Cardiac septum (tissue), 1 donor: ENCODE measurements around the gene ZNF619. TPM values are rescaled to one million over a fixed set of nuclear protein-coding genes. Genes with fewer than 3 reads are reported as not detected.
"Not testable (repeated sequence)": the region's sequence is repeated elsewhere in the genome, so short reads cannot be mapped to it uniquely, and the experiment has no call there.

ENCODE experiments used
- DNase-seq: peaks from one replicate; pipeline ENCODE4 v3.0.0-alpha.2; 2020; ENCODE audit warnings: low spot score
- intact Hi-C: fragments of 100-400 bp; cut with DNase I; formaldehyde crosslinking; loops from one replicate; pipeline ENCODE4 v1.14.0; 2022
- long read RNA-seq: library from polyadenylated mRNA; unstranded; transcript quantifications from one replicate; pipeline ENCODE4 v2.0.0, GENCODE V29; 2021
- total RNA-seq: library from RNA; stranded (reverse); fragmentation: NEBNext Ultra II Directional; extraction: Animal tissue kit (Norgen Biotek cat#: 25700); gene quantifications from one replicate; pipeline ENCODE4 v1.2.1, GENCODE V29; 2021
- donor health status: DM: no; HTN: no; CAD: no.

ZNF619 gene
- 3.6 TPM for total RNA-seq
- long read RNA-seq = 0 reads

DNA sequence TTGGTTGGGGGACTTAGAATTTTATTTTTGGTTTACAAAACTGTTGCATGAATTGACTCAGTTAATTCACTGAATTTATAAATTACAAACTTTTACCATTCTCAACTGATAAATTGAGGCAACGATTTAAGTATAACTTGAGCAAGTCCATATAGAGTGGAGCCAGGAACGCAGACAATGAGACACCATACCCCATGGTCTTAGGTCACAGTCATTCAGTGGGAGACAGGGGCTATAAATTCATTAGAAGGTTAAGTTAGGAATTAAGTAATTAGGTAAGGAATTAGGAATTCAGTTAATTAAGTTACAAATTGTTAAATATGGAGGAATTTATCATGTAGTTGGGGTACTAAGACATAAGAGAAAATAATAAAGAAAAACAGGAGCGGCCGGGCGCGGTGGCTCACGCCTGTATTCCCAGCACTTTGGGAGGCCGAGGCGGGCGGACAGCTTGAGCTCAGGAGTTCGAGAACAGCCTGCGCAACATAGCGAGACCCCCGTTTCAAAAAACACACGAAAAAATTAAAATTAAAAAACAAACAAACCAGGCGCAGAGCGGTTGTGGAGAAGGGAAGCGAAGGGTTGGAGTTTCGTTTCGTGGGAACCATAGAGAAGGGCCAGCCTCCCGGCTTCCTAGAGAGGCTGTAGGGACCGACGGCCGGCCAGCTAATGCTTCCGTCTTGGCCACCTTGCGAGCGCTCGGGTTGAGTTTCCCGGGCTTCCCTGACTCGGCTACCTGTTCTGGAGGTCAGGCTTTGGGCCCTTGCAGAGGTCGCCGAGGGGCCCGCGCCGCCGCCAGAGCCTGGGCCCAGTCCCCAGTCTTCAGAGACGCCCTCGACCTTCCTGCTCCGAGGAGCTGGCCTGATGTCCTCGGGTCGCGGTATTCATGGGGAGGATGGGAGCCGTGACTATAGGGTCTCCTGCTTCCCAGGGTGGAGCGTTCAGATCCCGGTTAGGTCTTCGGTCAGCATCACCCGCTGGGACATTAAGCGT, at the start of gene ZNF619:
TSS of gene ZNF619 (plus strand) at position 645 of the 993 bp plus-strand sequence. CDS start 858 bp downstream, outside the sequence.
- intact Hi-C loops = loop anchor here (1.0 to 2.0 kb wide), 2 partner anchors 29 to 48 kb away; partner anchors contain the start of gene ZNF621
- DNase-seq = peak; percentile 92

DNA sequence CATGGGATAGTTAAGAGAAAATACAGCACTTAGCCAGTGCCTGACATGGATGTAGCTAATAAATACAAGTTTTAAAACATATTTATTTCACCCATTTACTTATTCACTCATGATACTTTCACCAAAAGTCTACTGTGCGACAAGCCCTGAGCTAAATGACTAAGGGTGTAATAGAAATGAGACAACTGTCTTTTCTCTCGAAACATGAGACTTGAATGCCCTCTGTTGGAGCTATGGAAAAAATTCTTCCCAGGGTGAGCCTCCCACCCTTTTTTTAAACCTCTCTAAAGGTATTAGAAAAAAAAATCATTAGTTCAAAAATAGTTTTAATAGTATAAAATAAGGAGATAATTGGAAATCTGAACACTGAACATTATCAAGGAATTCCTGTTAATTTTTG, 44.1 kb upstream of the ZNF619 start:
- intact Hi-C loops = no loop called here
- no peak for DNase-seq

DNA sequence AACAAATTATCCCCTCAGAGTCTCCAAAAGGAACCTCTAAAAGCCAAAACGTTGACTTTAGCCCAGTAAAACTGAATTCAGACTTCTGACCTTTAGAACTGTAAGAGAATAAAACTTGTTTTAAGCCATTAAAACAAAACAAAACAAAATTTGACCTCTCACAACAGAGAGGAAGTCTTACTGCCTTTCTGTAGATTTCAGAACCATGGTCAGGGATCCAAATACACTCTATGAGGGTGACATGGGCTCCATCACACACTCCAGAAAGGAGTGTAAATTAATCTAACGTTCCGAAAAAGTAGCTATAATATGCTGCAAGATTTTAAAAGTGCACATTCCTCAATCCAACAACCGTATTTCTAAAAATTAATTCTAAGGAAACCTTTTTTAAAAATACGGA, 39.0 kb upstream of the ZNF619 start:
- no peak for DNase-seq
- intact Hi-C loops = no loop called here

DNA sequence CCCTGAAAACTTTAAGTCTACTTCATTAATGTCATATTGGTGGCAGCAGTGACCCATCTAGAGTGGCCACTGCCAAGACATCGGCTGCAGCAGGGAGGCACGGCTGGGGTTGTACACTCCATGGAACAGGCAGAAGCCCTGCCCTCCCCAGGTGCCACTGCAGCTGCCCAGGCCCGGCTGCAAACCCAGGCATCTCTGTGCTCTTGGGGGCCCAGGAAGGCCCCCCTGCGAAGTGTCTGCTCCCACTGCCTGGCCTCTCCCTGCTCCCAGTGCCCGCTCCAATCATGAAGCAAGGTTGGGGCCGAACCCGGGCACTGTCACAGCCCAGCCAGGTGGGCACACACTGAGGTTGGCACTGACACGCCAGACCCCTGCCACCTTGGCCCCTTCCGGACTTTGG, 31.9 kb upstream of the ZNF619 start:
- intact Hi-C loops = no loop called here
- DNase-seq = no peak

DNA sequence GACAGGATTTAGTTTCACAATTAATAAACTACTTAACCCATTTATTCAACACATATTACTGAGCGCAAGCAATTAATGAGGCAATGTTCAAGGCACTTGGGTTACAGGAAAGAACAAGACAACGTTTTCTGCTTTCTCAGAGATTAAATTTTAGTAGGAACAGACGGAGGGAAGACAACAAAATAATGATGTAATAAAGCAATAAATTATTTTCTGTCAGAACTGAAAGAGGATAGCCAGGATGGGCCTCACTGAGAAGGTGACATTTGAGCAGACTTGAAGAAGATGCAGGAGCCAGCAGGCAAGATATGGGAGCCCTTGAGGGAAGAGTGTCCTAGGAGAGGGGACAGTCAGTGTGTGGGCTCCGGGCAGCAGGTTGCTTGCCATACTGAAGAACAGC, 31.0 kb upstream of the ZNF619 start:
- intact Hi-C loops = no loop called here
- DNase-seq = no peak

DNA sequence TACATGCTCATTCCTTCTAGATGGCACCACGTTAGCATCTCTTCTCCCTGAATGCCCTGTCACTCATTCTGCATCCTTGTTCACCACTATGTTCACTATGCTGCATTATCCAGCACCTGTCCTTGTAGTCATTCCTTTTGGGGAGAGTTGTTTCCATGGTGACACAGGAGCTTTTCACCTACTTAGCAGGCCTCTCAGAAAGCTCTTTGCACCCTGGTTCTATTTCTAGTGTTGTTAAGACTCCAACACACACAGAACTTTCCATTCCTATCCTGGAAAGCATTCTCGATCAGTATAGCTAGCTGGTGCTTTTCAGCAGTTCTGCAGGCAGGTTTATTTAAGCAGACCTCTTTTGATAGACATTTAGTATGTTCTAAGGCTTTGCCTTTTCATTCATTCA, 26.5 kb upstream of the ZNF619 start:
- intact Hi-C loops = loop anchor here (5.0 kb wide), 1 partner anchor 57 kb away; the partner anchor contains the start of gene ZNF620
- no peak for DNase-seq

DNA sequence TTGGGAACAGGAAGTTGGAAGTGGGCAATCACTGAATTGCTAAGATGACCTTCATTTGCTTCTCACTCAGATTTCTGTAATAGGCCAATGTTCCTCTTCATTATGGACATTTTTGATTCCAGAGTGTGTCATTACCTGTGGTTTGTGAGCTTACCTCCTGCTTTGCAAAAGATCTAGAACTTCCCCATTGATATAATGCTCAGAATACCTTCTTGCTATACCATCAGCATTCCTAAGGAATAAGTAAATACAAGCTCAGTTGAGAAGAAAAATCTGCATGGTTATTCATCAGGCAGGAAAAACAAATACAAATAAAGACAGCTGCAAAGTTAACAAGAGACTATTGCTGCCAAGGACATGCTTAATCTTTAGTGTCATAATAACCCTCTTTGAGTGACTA, 25.4 kb upstream of the ZNF619 start:
- intact Hi-C loops = loop anchor here (5.0 kb wide), 1 partner anchor 56 kb away; the partner anchor contains the start of gene ZNF620
- no peak for DNase-seq

DNA sequence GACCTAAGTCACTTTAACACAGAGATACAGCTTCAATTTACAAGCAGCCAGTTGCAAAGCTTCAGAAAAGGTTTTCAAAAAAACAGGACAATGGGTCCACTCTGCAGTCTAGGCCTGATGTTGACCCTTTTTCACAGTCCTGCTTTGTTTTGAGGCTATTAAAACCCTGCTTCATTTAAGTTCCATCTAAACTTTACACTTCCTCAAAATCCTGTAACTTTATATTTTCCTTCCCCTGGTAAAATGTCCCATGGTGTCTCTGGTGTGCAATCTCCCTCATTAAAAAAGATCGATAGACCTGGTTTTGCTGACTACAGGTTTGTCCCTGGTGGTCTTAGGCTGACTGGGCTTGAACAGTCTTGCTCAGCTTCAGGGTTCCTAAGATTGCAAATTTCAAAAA, 24.9 kb upstream of the ZNF619 start:
- intact Hi-C loops = loop anchor here (5.0 kb wide), 1 partner anchor 55 kb away; the partner anchor contains the start of gene ZNF620
- DNase-seq = no peak

DNA sequence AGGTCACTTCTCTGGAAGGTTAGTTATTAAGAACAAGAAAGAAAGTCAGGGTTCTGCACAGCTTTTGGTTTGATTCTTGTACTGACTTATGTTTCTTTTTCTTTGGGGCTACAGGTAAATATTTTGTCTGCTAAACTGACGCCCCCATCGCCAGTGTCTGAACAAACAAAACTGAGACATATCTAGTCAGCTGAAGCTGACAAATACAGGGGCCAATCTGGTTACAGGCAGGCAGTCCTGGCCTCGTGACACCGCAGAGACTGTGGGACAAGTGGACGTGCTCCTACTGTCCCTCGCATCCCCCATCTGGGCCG, 24.4 kb upstream of the ZNF619 start:
- intact Hi-C loops = loop anchor here (5.0 kb wide), 1 partner anchor 55 kb away; the partner anchor contains the start of gene ZNF620

DNA sequence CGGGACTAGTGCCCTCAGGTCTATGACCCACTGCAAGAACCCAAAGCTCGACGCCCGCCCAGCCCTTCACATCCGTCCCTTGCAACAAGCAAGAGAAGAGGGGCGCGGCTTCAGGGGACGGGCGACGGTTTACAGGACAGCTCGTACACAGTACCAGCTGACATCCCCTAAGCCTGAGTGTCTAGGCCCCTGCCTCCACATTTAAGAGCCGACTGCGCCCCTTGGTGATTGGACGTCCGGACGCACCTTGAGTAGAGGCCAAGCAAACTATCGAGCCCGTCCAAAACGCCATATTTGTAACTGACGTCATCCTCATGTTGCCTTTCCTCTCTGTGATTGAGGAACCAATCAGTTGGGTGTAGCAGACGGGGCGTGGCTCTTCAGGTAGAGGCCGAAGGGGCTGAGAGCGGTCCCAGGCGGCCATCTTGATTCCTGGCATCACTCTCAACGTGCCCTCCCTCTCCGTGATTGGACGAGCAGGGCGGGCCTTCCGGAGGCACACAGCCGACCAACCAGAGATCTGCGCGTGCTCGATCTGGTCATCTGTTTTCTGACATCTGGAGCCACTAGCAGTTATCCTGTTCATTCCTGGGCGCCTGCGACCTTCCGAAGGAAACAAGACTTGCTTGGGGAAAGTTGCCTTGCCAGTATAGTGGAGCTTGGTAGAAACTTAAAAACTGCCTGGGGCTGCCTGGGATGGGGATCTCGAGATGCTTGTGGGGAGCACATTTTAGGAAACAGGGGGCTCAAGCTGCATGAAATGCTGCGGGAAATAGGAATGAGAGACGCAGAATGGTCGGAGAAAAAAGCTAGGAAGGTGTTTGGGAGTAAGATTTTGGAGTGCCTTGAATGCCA, 23.8 kb upstream of the ZNF619 start:
- peak; percentile 99 for DNase-seq
- intact Hi-C loops = loop anchor here (1.0 to 5.0 kb wide), 2 partner anchors 54 to 126 kb away; partner anchors contain the start of gene ZNF620

More for the DNA sequence above, 24.4 kb upstream of the ZNF619 start:
- no peak for DNase-seq

DNA sequence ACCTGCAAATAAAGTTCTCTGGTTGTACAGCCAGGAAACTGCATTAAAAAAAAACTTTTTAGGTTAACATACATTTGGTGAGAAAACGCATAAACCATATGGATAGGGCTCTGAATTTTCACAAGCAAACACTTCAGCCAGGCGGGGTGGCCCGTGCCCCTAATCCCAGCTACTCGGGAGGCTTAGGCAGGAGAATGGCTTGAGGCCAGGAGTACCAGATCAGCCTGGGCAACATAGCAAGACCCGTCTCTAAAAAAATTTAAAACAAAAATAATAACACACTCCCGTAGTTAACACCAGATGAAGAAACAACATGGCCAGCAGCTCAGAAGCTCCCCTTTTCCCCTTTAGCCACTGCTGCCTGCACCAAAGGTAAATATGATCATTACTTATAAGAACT, 23.0 kb upstream of the ZNF619 start:
- DNase-seq = no peak
- intact Hi-C loops = loop anchor here (1.0 to 5.0 kb wide), 2 partner anchors 53 to 127 kb away; partner anchors contain the start of gene ZNF620

DNA sequence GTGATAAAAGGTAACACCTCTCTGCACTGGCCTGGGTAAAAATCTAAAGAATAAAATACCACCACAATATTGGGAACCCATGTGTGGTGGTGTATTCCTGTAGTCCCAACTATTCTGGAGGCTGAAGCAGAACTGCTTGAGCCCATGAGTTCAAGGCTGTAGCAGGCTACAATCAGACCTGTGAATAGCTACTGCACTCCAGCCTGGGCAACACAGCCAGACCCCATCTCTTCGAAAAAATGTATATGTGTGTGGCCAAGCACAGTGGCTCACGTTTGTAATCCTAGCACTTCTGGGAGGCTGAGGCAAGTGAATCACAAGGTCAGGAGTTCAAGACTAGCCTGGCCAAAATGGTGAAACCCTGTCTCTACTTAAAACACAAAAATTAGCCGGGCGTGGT, 21.6 kb upstream of the ZNF619 start:
- no peak for DNase-seq
- intact Hi-C loops = loop anchor here (5.0 kb wide), 1 partner anchor 143 kb away; no protein-coding TSS in a partner anchor

DNA sequence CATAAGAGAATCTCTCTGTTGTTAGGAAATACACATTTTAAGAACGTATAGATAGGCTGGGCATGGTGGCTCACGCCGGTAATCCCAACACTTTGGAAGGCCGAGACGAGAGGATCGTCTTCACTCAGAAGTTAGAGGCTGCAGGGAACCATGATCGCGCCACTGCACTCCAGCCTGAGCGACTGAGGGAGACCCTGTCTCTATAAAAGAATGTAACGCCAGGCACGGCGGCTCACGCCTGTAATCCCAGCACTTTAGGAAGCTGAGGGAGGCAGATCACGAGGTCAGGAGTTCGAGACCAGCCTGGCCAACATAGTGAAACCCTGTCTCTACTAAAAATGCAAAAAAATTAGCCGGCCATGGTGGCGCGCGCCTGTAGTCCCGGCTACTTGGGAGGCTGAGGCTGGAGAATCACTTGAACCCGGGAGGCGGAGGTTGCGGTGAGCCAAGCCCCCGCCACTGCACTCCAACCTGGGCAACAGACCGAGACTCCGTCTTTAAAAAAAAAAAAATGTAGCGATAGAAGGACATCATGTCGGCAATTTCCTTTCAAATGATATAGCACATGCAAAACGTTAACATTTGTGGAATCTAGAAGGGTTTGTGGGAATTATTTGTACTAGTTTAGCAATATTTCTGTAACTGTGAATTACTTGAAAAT, 20.5 kb upstream of the ZNF619 start:
- intact Hi-C loops = loop anchor here (2.0 to 5.0 kb wide), 2 partner anchors 68 to 144 kb away; partner anchors contain the start of gene ZNF621
- no peak for DNase-seq

DNA sequence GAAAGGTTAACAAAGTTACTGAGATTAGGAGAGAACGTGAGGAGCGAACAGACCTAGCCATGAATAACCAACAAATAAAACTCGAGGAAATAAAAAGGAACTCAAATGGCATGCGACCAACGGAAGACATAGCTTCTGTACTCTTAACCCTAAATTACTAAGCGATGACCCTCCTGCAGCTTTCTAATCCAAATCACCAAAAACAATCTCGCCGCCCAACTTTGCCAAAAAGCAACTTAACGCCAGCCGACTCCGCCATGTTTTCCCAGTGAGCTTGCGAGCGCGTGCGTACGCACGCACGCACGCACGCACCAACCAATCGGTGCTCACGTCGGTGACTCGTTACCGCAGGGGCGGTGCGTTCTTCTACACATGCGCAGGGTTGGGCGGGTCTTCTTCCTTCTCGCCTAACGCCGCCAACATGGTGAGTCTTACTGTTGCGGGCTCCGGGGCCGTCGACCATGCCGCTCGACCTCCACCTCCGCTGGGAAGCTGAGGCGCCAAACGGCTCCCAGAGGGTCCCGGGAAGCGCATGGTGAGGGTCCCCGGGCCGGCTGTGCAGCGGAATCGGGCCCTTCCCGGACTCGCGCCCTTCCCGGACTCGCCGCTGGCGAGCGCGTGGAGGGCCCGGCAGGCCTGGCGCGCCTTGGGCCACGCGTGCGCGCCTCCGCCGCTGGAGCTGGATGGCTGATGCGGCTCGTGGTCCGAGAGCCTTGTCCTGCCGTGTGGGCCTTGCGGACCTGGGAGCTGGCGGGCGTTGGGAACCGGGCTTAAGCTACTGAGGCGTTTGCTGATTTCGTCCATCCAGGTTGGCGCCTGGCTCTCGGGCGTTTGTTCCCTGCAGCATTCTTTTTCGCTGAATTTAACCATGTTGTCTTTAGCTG, 19.7 kb upstream of the ZNF619 start, which contains the start of gene RPL14:
TSS of gene RPL14 (plus strand) at position 400 of the 884 bp plus-strand sequence. CDS start at position 533, 133 bp downstream.
- peak; percentile 98 for DNase-seq
- intact Hi-C loops = loop anchor here (2.0 to 5.0 kb wide), 2 partner anchors 68 to 145 kb away; partner anchors contain the start of gene ZNF621

DNA sequence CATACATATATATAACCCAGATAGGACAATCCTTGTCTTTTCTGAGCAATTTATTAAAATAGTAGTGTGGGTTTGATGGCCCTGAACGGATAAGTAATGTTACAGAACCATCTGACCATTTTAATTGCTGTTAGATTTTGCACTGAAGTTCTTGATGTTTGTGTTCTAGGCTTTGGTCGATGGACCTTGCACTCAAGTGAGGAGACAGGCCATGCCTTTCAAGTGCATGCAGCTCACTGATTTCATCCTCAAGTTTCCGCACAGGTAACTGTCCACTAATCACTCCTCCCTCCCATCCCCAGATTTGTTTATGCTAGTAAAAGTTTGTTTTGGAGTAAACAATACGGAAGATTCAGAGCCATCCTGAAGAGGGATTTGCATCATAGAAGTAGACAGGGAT, 18.4 kb upstream of the ZNF619 start:
- DNase-seq = no peak
- intact Hi-C loops = loop anchor here (5.0 kb wide), 1 partner anchor 146 kb away; no protein-coding TSS in a partner anchor

DNA sequence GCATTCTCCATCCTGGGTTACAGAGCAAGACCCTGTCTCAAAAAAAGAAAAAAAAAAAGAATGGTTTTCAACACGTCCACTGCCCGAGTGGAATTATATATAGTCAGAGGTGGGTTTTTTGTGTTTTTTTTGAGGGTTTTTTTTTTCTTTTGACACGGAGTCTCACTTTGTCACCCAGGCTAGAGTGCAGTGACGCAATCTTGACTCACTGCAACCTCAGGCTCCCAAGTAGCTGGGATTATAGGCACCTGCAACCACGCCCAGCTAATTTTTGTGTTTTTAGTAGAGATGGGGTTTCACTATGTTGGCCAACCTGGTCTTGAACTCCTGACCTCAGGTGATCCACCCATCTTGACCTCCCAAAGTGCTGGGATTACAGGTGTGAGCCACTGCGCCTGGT, 16.4 kb upstream of the ZNF619 start:
- DNase-seq, intact Hi-C loops: not testable (repeated sequence)

DNA sequence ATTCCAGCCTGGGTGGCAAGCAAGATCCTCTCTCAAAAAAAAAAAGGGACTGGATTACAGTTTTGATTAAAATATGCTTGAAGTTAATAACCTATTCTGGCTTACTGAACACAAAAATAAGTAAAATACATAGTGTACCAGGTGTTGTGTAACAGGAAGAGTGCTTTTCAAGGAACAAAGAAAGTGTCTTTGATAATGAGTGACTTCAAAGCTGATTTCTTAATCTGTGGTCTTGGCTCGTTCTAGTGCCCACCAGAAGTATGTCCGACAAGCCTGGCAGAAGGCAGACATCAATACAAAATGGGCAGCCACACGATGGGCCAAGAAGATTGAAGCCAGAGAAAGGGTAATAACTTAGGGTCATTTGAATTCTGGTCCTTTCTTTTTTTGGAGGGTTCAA, 15.8 kb upstream of the ZNF619 start:
- intact Hi-C loops = no loop called here
- DNase-seq = no peak

DNA sequence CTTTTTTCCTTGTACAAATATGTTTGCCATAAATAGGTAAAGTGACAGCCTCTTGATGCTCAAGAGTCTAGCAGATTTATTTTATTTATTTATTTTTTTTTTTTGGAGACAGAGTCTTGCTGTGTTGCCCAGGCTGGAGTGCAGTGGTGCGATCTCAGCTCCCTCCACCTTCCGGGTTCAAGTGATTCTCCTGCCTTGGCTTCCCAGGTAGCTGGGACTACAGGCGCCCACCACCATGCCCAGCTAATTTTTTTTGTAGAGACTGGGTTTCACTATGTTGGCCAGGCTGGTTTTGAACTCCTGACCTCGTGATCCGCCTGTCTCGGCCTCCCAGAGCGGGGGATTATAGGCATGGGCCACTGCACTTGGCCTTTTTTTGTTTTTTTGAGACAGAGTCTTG, 14.1 kb upstream of the ZNF619 start:
- intact Hi-C loops, DNase-seq: not testable (repeated sequence)
